SIG-M5 treated with dmso at 0.1 percent for 504 hours (cell line): ENCODE measurements around the gene ALCAM.

Experiments used
- DNase-seq: peaks from one replicate; lab custom pipeline; 2025; ENCODE audit not compliant: unreplicated experiment; lab: John Stamatoyannopoulos, UW

The ALCAM gene

DNA sequence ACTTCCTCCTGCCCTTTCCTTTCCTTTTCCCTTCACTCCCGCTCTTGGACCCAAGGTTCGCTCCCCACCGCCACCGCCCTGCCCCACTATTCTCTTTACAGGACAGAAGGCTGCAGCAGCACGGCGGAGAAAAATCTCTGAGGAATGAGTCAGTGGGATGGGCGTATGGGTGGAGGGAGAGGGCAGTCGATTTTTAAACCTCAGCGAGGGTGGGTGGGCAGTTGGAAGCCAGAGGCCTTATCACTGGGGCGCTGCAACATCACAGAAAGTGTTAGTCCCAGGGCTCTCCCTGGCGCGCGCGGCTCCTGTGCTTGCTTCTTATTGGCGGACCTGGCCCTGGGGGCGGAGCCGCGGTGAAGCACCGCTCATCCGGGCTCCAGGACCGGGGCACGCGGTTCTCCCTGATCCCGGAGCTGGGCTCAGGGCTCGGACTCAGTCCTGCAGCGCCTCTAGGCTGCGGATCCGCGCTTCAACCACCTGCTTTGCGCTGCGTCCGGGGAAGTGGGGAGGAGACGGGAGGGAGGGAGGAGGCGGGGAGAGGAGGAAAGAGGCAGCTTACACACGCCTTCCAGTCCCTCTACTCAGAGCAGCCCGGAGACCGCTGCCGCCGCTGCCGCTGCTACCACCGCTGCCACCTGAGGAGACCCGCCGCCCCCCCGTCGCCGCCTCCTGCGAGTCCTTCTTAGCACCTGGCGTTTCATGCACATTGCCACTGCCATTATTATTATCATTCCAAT lies at the start of gene ALCAM:
Gene ALCAM, plus strand, starts transcription at position 584 of the 737 bp plus-strand sequence.
- DNase-seq, result peak; percentile 92

- DNase-seq, result no peak
Measured at GRCh38 chr3:105317841-105318240, 48.9 kb upstream of the ALCAM start.

GRCh38 chr3:105322570-105323273 lies 44.0 kb upstream of the ALCAM start:
- DNase-seq, result no peak

GRCh38 chr3:105323274-105323599 lies 43.5 kb upstream of the ALCAM start:
- DNase-seq, result no peak

DNA sequence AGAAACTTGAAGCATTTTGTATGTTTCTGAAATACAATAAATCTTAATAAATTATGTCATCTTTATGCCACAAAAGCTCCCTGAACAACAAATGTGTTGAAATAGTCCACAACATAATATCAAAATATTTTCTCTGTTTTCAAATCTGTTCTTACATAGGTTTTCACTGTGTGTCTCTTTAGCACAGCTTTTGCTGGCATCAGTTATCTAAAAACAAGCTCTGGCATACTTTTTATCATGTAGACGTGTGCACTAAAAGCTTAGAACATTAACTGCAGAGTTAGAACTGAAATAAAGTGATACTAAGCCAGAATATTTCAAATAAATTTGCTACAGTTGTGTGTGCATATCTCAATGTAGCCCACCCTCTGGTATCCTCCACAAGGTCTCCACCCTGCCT lies 41.8 kb upstream of the ALCAM start:
- DNase-seq, result no peak

GRCh38 chr3:105327662-105328337 lies 38.9 kb upstream of the ALCAM start:
- peak; percentile 41 for DNase-seq

GRCh38 chr3:105328338-105328730 lies 38.4 kb upstream of the ALCAM start:
- no peak for DNase-seq

- DNase-seq, result no peak
Measured at GRCh38 chr3:105332961-105333360, 33.7 kb upstream of the ALCAM start.

- no peak for DNase-seq
Measured at GRCh38 chr3:105334138-105334882, 32.4 kb upstream of the ALCAM start.

GRCh38 chr3:105339946-105340345 lies 26.8 kb upstream of the ALCAM start:
- no peak for DNase-seq

DNA sequence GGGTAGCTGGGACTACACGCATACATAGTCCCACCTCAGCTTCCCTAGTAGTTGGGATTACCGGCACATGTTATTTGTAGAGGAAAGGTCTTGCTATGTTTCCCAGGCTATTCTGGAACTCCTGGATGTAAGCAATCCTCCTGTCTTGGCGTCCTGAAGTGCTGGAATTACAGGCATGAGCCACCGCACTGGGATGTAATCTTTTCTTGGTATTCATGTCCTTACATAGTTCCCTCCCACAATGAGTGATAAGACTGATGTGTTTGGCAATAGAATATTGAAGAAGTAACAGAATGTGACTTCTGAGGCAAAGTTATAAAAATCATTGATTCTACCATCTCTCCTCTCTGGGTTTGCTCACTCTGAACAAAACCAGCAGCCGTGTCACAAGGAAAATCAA lies 22.7 kb upstream of the ALCAM start:
- DNase-seq, result no peak

- DNase-seq, result peak; percentile 10
Measured at GRCh38 chr3:105345156-105345555, 21.6 kb upstream of the ALCAM start.

DNA sequence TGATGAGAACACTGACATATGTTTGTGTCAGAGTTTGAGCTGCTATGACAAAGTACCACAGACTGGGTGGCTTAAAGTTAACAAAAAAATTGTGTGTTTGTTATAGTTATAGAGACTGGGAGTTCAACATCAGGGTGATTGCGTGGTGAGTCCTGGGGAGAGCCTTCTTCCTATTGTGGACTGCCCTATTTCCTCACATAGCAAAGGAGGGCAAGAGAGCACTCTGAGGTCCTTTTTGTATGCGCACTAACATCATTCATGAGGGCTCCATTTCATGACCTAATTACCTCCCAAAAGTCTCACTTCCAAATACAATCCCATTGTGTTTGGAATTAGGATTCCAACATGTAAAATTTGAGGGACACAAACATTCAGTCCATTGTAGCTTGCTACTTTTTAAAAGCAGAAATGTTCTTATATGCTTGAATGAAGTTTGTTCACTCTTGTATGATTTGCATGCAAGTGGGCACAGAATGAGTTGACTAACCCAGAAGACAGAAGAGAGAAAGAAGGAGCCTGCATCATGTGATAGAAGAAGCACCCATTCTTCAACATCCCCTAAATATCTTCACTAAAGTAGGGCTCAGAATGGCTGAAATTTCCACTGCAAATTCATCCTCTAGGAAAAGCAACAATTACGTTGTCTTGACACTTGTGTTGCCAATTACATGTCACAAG lies 18.9 kb upstream of the ALCAM start:
- DNase-seq, result no peak

GRCh38 chr3:105348307-105348706 lies 18.4 kb upstream of the ALCAM start:
- no peak for DNase-seq

DNA sequence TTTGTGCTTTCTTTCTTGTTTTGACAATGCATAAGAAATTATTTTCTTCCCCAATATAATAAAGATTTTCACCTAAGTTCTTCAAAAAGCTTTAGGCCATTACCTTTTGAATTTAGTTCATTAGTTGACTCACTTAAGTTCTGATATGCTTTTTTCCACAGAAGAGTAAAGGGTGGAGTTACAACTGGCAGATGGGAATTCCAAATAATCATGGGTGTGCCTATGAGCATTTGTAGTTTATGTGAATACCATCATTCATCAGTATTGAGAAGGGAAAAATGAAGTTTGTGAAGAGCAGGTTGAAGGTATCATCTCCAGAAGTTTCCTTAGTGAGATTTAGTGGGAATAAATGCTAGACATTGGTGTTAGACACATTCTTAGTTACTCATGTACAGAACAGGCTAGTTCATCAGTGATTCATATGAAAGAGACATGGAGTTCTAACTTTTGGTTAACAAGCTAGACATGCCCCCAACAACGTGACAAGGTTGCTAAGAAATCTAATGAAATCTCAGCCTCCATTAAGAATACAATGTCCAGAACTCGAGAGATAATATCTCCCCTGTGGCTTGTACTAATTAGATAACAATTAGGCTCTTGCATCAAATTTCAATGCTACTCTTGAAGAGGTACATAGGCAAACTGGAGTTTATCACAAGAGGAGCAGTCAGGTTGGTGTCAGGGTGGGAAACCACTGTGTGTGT lies 16.9 kb upstream of the ALCAM start:
- DNase-seq, result no peak

GRCh38 chr3:105351821-105352220 lies 14.9 kb upstream of the ALCAM start:
- DNase-seq, result peak; percentile 94

- peak; percentile 48 for DNase-seq
Measured at GRCh38 chr3:105352976-105353375, 13.7 kb upstream of the ALCAM start.

- DNase-seq, result no peak
Measured at GRCh38 chr3:105353485-105354161, 13.1 kb upstream of the ALCAM start.

GRCh38 chr3:105354429-105354828 lies 12.3 kb upstream of the ALCAM start:
- DNase-seq, result no peak
